Activated naive CD8-positive, alpha-beta T cell treated with anti-CD3 and anti-CD28 coated beads for 36 hours (primary cell): Measurements from ENCODE around the gene C14orf180. TPM values are rescaled to one million over a fixed set of nuclear protein-coding genes. Genes with fewer than 3 reads are reported as not detected.

Source experiments
- DNase-seq: peaks from one replicate; pipeline ENCODE4 v3.0.0; 2021
- H3K27ac Mint-ChIP-seq: one replicate; pipeline ENCODE4 v1.8.0; 2022; ENCODE audit warnings: mild to moderate bottlenecking, moderate library complexity, mixed read lengths
- H3K27me3 Mint-ChIP-seq: one replicate; pipeline ENCODE4 v1.8.0; 2022; ENCODE audit warnings: mild to moderate bottlenecking, mixed read lengths
- H3K36me3 Mint-ChIP-seq: one replicate; pipeline ENCODE4 v1.8.0; 2021; ENCODE audit warnings: mild to moderate bottlenecking, mixed read lengths
- H3K4me1 Mint-ChIP-seq: one replicate; pipeline ENCODE4 v1.8.0; 2021; ENCODE audit warnings: mixed read lengths
- H3K4me3 Mint-ChIP-seq: one replicate; pipeline ENCODE4 v1.8.0; 2022; ENCODE audit warnings: mild to moderate bottlenecking, moderate library complexity, mixed read lengths
- H3K9me3 Mint-ChIP-seq: one replicate; pipeline ENCODE4 v1.8.0; 2022; ENCODE audit warnings: mixed read lengths
- total RNA-seq, 2 experiments: library from RNA; stranded (reverse); gene quantifications; one replicate each; pipeline ENCODE4 v1.2.3, GENCODE V29; 2021

The C14orf180 gene
- total RNA-seq, 2 experiments from 2014 or later = not detected

DNA sequence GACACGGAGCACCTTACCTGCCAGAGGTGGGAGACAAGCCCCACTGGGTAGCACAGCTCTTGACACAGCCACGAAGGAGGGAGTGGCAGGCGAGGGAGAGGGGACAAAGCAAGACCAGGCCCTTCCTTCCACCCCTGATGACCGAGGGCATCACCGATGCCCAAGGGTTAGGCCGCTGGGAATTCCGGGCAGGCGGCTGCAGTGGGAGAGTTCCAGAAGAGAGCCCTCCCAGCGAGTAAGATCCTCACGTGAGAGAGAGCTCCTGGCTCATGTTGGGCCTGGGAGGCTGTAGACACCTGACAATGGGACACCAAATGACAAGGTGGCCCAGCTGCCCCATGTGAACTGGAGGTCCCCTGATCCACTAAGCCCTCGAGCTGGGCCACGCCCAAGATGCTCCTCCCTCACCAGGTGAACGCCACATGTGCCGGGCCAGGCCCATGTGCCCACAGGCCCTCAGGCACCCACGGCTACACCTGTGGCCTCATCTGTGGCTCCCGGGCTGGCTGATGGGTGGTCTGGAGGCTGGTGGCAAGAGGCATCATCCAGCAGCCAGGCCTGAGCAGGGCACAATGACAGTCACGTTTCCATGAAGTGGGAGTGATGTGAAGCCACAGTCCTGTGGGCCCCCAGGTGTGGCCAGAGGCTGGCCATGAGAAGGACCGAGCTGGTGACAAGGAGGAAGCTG, 32.1 kb upstream of the C14orf180 start:
- Mint-ChIP-seq H3K27me3 (peaks cover 19% of the 10 kb centered on the region), H3K4me3 (no peak overlapping the region), H3K4me1 (no peaks in the 10 kb centered on the region), H3K9me3 (no peaks in the 10 kb centered on the region), H3K27ac (no peak overlapping the region), H3K36me3 (no peaks in the 10 kb centered on the region)
- DNase-seq = no peak

DNA sequence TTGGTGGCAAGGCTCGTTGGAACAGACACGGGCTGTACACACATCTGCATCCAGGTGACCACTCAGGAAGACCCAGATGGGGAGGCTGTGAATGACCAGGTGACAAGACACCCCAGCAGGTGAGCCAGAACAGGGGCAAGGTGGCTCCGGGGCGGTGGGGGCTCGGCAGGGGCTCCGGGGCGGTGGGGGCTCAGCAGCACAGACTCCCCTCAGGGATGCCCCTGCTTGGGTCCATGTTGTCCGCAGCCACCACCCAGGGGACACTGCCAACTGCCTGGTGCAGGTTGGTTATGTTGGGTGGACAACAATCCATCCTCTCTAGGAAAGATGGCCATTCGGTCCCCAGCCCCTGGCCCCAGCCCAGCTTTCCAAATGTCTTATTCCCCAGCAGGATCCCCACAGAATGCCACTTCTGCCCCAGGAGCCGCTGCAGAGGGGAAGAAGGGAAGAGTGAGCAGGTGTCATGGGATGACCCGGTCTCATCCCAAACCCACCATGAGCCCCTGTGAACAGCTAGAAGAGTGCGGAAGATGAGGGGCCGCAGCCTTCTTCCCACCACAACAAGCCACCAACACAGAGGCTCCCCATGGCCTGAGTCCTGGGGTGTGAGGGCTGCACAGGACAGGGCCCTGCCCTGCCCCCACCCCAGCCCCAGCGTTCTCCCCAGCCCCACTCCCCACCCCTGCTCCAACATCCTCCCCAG, 31.4 kb upstream of the C14orf180 start:
- Mint-ChIP-seq H3K9me3 (no peaks in the 10 kb centered on the region), H3K36me3 (no peaks in the 10 kb centered on the region), H3K4me1 (no peaks in the 10 kb centered on the region), H3K27ac (no peak overlapping the region), H3K4me3 (no peak overlapping the region), H3K27me3 (peaks cover 16% of the 10 kb centered on the region)
- no peak for DNase-seq

DNA sequence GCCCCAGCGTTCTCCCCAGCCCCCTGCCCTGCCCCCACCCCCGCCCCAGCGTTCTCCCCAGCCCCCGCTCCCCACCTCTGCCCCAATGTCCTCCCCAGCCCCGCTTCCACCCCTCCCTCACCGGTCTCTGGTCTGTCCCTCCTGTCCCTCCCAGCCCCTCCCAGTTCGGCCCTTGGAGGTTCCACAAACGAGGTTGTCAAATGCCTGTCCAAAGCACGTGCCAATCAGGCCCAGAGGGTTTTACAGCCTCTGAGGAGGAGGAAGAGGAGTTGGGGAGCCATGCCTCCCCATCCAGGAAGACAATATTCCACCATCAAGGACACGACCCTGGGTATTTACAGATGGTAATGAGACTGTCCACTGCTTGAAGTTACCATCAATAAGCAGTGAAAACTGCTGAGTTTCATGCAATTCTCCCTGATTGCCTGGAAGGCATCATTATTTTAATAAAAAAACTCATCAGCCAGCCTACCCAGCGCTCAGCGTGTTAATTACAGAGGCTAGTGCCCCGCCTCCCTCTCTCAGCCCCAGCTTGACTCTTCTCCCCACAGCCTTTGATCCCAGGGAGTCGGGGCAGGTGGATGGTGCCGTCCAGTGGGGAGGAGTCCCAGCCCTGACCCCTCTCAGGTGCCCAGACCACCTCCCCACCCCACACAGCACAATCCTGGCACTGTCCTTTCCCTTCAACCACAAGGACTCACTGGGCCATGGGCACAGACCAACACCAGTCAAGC, 30.6 kb upstream of the C14orf180 start:
- Mint-ChIP-seq H3K4me3 (no peak overlapping the region), H3K27ac (no peak overlapping the region), H3K27me3 (peaks cover 16% of the 10 kb centered on the region), H3K36me3 (no peaks in the 10 kb centered on the region), H3K9me3 (no peaks in the 10 kb centered on the region), H3K4me1 (no peaks in the 10 kb centered on the region)
- DNase-seq = no peak

GRCh38 chr14:104549536-104550339, 29.8 kb upstream of the C14orf180 start:
- H3K36me3 Mint-ChIP-seq = no peaks in the 10 kb centered on the region
- DNase-seq = no peak

GRCh38 chr14:104550340-104550860, 29.2 kb upstream of the C14orf180 start:
- Mint-ChIP-seq H3K36me3 (no peaks in the 10 kb centered on the region), H3K4me1 (no peaks in the 10 kb centered on the region), H3K4me3 (no peak overlapping the region), H3K27me3 (peaks cover 11% of the 10 kb centered on the region), H3K9me3 (no peaks in the 10 kb centered on the region), H3K27ac (no peak overlapping the region)
- no peak for DNase-seq

More at GRCh38 chr14:104549536-104550339, 29.8 kb upstream of the C14orf180 start:
- Mint-ChIP-seq H3K4me1 (no peaks in the 10 kb centered on the region), H3K9me3 (no peaks in the 10 kb centered on the region), H3K27me3 (peaks cover 14% of the 10 kb centered on the region), H3K4me3 (no peak overlapping the region), H3K27ac (no peak overlapping the region)

DNA sequence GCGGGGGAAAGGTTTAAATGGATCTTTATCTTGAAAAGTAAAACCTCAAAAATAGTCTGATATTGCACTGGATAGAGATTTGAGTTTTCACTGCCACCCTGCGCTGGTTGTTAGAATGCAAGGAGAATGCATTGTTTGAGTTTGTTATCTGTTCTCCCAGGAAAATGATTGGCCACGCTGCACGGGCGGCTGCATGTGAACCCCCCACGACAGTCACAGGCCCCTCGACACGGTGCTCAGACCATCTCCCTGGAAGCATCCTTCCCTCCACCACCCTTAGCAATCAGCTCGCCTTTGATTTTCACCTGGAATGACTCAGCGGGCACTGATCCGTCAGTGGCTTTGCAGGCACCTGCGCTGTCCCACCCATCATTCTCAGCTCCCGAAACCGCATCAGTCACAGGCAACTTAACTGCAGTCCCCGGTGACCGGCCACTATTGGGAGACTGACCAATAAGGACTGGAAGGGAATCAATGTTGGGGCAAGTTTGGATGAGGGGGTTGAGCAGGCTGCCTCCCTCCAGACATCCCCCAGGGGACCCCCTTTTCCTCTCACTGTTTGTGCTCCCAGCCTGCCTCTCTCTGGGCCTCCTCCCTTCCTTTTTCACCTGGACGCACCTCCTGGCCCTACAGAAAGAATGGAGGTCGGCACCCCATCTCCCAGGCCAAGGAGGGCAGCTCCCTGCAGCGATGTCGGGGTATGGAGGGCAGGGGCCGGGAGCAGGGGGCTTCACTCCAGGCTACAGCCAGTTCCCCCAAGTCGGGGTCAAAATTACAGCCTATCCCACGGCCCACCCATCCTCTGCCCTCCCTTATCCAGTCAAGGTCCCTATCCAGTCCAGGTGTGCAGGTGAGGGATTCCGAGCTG, 28.5 kb upstream of the C14orf180 start:
- no peak for DNase-seq
- H3K9me3 Mint-ChIP-seq = no peaks in the 10 kb centered on the region
- H3K27me3 Mint-ChIP-seq = peaks cover 11% of the 10 kb centered on the region
- H3K4me1 Mint-ChIP-seq = no peaks in the 10 kb centered on the region
- H3K4me3 Mint-ChIP-seq = no peak overlapping the region
- H3K27ac Mint-ChIP-seq = no peak overlapping the region
- no peaks in the 10 kb centered on the region for H3K36me3 Mint-ChIP-seq

DNA sequence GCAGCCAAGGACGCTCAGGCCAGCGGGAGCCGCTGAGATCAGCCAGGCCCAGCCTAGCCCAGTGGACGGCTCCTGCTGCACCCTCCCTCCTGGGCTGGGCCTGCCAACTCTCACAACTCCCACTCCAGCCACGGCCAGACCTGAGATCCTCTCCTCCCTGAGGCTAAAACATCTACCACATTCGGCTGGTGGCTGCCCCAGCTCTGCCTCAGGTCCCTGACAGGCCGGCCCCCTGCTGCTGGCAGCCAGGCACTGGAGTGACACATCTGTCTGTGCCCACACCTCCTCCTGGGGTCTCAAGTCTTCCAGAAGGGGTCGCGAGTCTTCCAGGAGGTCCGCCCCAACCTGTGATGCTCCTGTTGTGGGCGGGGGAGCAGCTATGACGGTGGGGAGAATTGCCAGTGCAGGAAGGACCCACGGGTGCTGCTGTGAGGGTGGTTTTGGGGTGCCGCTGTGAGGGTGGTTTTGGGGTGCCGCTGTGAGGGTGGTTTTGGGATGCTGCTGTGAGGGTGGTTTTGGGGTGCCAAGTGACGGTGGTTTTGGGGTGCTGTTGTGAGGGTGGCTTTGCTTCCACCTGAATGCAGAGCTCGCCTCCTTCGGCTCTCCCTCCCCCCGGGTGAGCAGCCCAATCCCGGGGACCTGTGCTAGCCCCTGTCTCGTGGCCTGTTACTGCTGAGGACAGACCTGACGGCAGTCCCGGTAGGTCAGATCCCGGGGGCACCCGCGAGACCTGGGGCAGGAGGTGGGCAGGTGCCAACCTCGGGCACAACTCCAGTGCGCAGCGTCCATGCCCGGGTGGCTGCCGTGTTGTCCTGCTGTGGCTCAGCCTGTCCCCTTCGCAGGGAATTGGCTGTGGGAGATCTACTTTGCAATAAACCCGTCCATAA, 27.5 kb upstream of the C14orf180 start:
- no peak overlapping the region for H3K4me3 Mint-ChIP-seq
- H3K27ac Mint-ChIP-seq = no peak overlapping the region
- H3K27me3 Mint-ChIP-seq = peaks cover 11% of the 10 kb centered on the region
- no peaks in the 10 kb centered on the region for H3K36me3 Mint-ChIP-seq
- no peaks in the 10 kb centered on the region for H3K4me1 Mint-ChIP-seq
- DNase-seq = no peak
- H3K9me3 Mint-ChIP-seq = no peaks in the 10 kb centered on the region

DNA sequence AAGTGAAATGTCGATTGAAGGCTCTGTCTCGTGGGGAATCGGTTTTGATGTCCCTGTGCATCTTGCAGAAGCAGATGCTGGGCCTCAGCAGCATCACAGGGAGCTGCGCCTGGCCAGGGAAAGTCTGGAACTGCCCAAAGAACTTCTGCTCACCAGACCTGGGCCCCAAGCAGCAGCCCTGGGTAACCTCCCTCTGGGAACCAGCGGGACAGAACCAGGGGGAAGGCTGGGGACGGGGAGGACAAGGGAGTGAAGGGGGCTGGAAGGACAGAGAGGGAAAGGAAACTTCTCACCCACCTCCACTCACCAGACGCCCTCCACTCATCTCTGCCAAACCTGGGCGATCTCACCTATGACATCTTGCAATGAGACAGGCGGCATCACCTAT, 26.8 kb upstream of the C14orf180 start:
- H3K9me3 Mint-ChIP-seq = no peaks in the 10 kb centered on the region
- H3K27me3 Mint-ChIP-seq = peaks cover 10% of the 10 kb centered on the region
- no peak for DNase-seq
- H3K4me3 Mint-ChIP-seq = no peak overlapping the region
- no peaks in the 10 kb centered on the region for H3K4me1 Mint-ChIP-seq
- no peak overlapping the region for H3K27ac Mint-ChIP-seq
- H3K36me3 Mint-ChIP-seq = no peaks in the 10 kb centered on the region

DNA sequence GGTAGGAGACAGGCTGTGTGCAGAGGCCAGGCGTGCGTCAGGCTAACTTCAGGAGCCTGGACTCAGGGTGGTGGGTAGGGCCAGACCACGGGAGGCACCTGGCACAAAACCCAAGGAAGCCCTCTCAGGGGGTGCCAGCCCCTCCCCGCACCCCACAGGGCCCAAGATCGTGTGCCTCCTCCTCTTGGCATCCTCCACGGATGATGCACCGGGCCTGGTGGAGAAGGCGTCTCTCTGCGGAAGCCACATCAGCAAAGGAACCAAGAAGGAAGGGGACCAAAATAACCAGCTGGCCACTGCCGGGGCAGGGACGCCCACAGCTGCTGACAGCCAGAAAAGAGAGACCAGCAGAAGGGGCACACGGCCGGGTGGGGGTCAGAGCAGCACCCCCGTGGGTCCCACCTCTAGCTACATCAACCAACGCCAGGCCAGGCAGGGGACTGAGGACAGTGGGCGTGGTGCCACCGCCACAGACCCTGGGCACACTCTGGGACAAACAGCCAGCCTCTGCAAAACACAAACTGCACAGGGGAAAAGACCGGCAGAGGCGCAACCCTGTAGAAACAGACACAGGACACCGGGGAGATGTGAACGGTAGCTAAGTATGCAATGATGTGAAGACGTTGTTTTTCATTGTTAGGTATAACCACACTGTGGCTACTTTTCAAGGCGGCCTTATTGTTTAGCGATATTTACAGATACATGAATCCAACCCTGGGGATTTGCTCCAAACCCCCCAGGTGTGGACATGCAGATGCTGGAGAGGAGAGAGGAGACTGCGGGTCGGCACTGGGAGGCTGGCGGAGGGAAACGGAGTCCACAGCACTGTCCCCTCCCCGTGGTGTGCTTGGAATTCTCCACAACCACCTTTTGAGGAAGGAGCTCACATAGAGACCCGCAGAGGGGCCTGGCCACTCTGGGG, 26.1 kb upstream of the C14orf180 start:
- no peaks in the 10 kb centered on the region for H3K36me3 Mint-ChIP-seq
- H3K4me3 Mint-ChIP-seq = no peak overlapping the region
- no peaks in the 10 kb centered on the region for H3K4me1 Mint-ChIP-seq
- H3K27ac Mint-ChIP-seq = no peak overlapping the region
- H3K27me3 Mint-ChIP-seq = peaks cover 8% of the 10 kb centered on the region
- no peak for DNase-seq
- H3K9me3 Mint-ChIP-seq = no peaks in the 10 kb centered on the region

- H3K36me3 Mint-ChIP-seq = no peaks in the 10 kb centered on the region
- peaks cover 7% of the 10 kb centered on the region for H3K27me3 Mint-ChIP-seq
Observed at GRCh38 chr14:104554088-104554607, 25.4 kb upstream of the C14orf180 start.

GRCh38 chr14:104554608-104555429, 24.7 kb upstream of the C14orf180 start:
- no peaks in the 10 kb centered on the region for H3K4me1 Mint-ChIP-seq
- H3K4me3 Mint-ChIP-seq = no peak overlapping the region
- no peaks in the 10 kb centered on the region for H3K9me3 Mint-ChIP-seq
- H3K27ac Mint-ChIP-seq = no peak overlapping the region
- no peak for DNase-seq
- no peaks in the 10 kb centered on the region for H3K36me3 Mint-ChIP-seq
- H3K27me3 Mint-ChIP-seq = peaks cover 3% of the 10 kb centered on the region

More at GRCh38 chr14:104554088-104554607, 25.4 kb upstream of the C14orf180 start:
- no peak for DNase-seq
- H3K4me3 Mint-ChIP-seq = no peak overlapping the region
- no peaks in the 10 kb centered on the region for H3K9me3 Mint-ChIP-seq
- no peak overlapping the region for H3K27ac Mint-ChIP-seq
- no peaks in the 10 kb centered on the region for H3K4me1 Mint-ChIP-seq
